A549 (cell line): ENCODE measurements around the gene PNPLA8.

Experiments used
- CTCF ChIP-seq: fragments of >200 bp; sonication (Bioruptor Twin); formaldehyde crosslinking; IDR thresholded peaks from 3 replicates; pipeline ENCODE4 v1.5.1; 2016
- MAFK ChIP-seq: fragments of 450-650 bp; IDR thresholded peaks from 2 replicates; pipeline ENCODE4 v1.6.1; 2014; ENCODE audit not compliant: partially characterized antibody
- MAZ ChIP-seq: fragments of 150-350 bp; IDR thresholded peaks from 2 replicates; pipeline ENCODE4 v1.6.1; 2014; ENCODE audit warnings: antibody characterized with exemption, low read depth, low read length, borderline replicate concordance
- POLR2A ChIP-seq: IDR thresholded peaks from 2 replicates; pipeline ENCODE4 v1.6.1; 2012; ENCODE audit warnings: mild to moderate bottlenecking, low read length
- TF ChIP-seq, protein P1 (sequence below): IDR thresholded peaks from 2 replicates; pipeline ENCODE4 v1.6.1; 2012
- TF ChIP-seq, protein P2 (sequence below): fragments of 450-650 bp; IDR thresholded peaks from 2 replicates; pipeline ENCODE4 v1.6.1; 2014; ENCODE audit warnings: antibody characterized with exemption

- no peak for TF ChIP-seq POLR2A
- TF ChIP-seq CTCF, result no peak
- TF ChIP-seq, protein P1, sequence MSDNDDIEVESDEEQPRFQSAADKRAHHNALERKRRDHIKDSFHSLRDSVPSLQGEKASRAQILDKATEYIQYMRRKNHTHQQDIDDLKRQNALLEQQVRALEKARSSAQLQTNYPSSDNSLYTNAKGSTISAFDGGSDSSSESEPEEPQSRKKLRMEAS, result no peak
- TF ChIP-seq, protein P2, sequence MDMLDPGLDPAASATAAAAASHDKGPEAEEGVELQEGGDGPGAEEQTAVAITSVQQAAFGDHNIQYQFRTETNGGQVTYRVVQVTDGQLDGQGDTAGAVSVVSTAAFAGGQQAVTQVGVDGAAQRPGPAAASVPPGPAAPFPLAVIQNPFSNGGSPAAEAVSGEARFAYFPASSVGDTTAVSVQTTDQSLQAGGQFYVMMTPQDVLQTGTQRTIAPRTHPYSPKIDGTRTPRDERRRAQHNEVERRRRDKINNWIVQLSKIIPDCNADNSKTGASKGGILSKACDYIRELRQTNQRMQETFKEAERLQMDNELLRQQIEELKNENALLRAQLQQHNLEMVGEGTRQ, result no peak
- TF ChIP-seq MAFK, result no peak
- no peak for TF ChIP-seq MAZ
Measured at GRCh38 chr7:108515630-108516029, 10.3 kb downstream of the PNPLA8 start.
